Measurements from ENCODE around the gene RSPH1.
A peak's percentile ranks its signal among the peaks of the same experiment; 100 is the strongest.
"Not testable (repeated sequence)": the region's sequence is repeated elsewhere in the genome, so short reads cannot be mapped to it uniquely, and the experiment has no call there.

Gene RSPH1

GRCh38 chr21:42474043-42474831 is 21.8 kb downstream of the RSPH1 start:
- no peak overlapping the region for H3K4me3 ChIP-seq (ENCODE audit: low read depth, low read length)
- DNase-seq (ENCODE audit: low read depth): no peak
- TF ChIP-seq, protein P1, sequence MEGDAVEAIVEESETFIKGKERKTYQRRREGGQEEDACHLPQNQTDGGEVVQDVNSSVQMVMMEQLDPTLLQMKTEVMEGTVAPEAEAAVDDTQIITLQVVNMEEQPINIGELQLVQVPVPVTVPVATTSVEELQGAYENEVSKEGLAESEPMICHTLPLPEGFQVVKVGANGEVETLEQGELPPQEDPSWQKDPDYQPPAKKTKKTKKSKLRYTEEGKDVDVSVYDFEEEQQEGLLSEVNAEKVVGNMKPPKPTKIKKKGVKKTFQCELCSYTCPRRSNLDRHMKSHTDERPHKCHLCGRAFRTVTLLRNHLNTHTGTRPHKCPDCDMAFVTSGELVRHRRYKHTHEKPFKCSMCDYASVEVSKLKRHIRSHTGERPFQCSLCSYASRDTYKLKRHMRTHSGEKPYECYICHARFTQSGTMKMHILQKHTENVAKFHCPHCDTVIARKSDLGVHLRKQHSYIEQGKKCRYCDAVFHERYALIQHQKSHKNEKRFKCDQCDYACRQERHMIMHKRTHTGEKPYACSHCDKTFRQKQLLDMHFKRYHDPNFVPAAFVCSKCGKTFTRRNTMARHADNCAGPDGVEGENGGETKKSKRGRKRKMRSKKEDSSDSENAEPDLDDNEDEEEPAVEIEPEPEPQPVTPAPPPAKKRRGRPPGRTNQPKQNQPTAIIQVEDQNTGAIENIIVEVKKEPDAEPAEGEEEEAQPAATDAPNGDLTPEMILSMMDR (IDR thresholded peaks at IDR 0.05; ENCODE audit: low read depth, low read length, missing control alignments): no peak

GRCh38 chr21:42473498-42474042 is 22.5 kb downstream of the RSPH1 start:
- H3K4me3 ChIP-seq (ENCODE audit: low read depth, low read length): no peak overlapping the region
- DNase-seq (ENCODE audit: low read depth): no peak
- TF ChIP-seq, protein P1 (IDR thresholded peaks at IDR 0.05; ENCODE audit: low read depth, low read length, missing control alignments): no peak

- no peak for DNase-seq (ENCODE audit: low read depth)
- H3K4me3 ChIP-seq (ENCODE audit: low read depth, low read length): no peak overlapping the region
- TF ChIP-seq, protein P1 (IDR thresholded peaks at IDR 0.05; ENCODE audit: low read depth, low read length, missing control alignments): no peak
These were observed 23.5 kb downstream of the RSPH1 start for GRCh38 chr21:42472521-42472920.

DNA sequence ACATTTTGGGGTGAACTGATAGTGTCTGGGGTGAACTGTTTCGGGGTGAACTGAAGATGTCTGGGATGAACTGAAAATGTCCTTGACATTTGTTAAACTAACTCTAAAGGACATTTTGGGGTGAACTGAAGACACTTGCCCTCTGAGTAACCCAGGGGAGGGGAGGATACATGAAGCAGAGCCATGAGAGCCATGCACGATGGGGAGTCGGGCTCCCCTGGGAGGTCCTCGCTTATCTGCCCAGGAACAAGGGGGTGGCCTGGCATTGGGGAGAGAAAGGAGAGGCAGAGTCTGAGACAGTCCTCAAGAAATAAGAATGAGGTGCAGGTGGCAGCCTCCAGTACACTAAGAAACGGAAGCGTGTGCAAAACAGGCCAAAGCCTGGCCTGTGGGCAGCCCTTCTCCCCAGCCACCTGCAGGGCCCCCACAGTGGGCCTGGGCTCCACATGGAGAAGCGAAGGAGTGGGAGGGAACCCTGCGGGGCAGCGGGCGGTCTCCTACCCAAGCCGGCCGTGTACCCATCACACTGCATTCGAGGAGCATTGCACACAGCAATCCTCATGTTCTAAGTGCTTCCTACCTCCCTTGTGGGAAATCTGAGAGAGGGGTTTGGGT is 24.2 kb downstream of the RSPH1 start:
- TF ChIP-seq, protein P1 (IDR thresholded peaks at IDR 0.05; ENCODE audit: low read depth, low read length, missing control alignments): no peak
- DNase-seq (ENCODE audit: low read depth): no peak
- no peak overlapping the region for H3K4me3 ChIP-seq (ENCODE audit: low read depth, low read length)

GRCh38 chr21:42471206-42471605 is 24.8 kb downstream of the RSPH1 start:
- TF ChIP-seq, protein P1 (IDR thresholded peaks at IDR 0.05; ENCODE audit: low read depth, low read length, missing control alignments): no peak
- DNase-seq (ENCODE audit: low read depth): no peak
- H3K4me3 ChIP-seq (ENCODE audit: low read depth, low read length): no peak overlapping the region

DNA sequence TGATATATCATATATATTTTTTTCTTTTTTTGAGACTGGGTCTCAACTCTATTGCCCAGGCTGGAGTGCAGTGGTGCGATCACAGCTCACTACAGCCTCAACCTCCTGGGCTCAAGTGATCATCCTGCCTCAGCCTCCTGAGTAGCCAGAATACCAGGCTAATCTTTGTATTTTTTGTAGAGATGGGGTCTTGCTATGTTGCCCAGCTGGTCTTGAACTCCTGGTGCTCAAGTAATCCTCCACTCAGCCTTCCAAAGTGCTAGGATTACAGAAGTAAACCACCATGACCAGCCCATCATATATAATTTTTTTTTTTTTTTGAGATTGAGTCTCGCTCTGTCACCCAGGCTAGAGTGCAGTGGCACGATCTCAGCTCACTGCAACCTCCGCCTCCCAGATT is 26.3 kb downstream of the RSPH1 start:
- not testable (repeated sequence) for DNase-seq (ENCODE audit: low read depth); H3K4me3 ChIP-seq (ENCODE audit: low read depth, low read length)

GRCh38 chr21:42469272-42469671 is 26.8 kb downstream of the RSPH1 start:
- peak; percentile 57 for DNase-seq (ENCODE audit: low read depth)
- TF ChIP-seq, protein P1 (IDR thresholded peaks at IDR 0.05; ENCODE audit: low read depth, low read length, missing control alignments): no peak
- no peak overlapping the region for H3K4me3 ChIP-seq (ENCODE audit: low read depth, low read length)

Data from GM12864 (cell line).